Gastroesophageal sphincter (tissue), 3 donors: Measurements from ENCODE around the gene SSTR3.

ENCODE experiments used
- EP300 ChIP-seq: sonication (generic); formaldehyde crosslinking; IDR thresholded peaks from one replicate; pipeline ENCODE4 v1.6.1; 2017; ENCODE audit warnings: antibody characterized with exemption, mild to moderate bottlenecking
- POLR2A ChIP-seq, 2 donors: fragments of 450-650 bp; IDR thresholded peaks; one replicate each; pipeline ENCODE4 v1.6.1; 2017; ENCODE audit warnings: antibody characterized with exemption in 2 of 2, mild to moderate bottlenecking in 2 of 2, moderate library complexity in 1 of 2
- POLR2AphosphoS5 ChIP-seq: sonication (generic); formaldehyde crosslinking; IDR thresholded peaks from one replicate; pipeline ENCODE4 v1.6.1; 2017; ENCODE audit warnings: antibody characterized with exemption
- TF ChIP-seq, protein P1 (sequence below), 4 experiments: fragments of 200-600 bp in 2 of 4; fragments of 450-650 bp in 2 of 4; sonication (generic) in 1 of 4; IDR thresholded peaks; one replicate each; pipeline ENCODE4 v1.5.1; 2017 to 2019; ENCODE audit warnings: antibody characterized with exemption in 4 of 4, mild to moderate bottlenecking in 2 of 4, moderate library complexity in 2 of 4

DNA sequence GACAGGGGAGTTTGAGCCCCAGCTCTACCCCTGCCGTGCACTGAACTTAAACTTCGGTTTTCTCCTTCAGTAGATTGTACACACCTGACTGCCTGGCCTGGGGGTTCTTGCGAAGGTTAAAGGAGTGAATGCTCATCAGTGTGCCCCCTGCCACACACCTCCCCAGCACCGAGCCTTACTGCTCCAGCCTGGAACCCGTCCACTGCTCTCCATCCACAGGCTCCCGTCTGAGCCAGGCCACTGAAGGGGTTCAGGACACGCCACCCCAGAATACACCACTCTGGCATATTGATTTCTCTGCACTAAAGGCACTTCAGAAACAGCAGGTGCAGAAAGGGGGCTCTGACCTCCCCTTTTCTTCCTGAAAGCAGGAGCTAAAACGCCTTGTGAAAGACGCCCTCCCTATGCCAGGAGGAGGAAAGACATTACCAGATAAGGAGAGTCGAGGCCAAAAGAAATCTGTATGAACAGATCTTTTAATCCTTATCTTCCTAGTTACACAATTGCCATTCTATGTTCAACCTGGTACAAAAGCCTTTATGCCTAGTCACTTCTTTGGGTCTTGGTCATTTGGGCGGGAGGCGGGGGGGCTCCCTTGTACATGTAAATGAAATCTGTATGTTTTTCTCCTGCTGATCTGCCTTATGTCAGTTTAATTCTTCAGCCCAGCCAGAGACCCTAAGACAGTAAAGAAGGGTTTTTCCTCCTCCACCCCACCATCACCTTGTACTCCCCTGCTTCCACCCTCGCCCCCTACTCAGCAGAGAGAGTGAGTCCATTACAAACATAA is 1.9 kb upstream of the SSTR3 start:
- TF ChIP-seq, protein P1, sequence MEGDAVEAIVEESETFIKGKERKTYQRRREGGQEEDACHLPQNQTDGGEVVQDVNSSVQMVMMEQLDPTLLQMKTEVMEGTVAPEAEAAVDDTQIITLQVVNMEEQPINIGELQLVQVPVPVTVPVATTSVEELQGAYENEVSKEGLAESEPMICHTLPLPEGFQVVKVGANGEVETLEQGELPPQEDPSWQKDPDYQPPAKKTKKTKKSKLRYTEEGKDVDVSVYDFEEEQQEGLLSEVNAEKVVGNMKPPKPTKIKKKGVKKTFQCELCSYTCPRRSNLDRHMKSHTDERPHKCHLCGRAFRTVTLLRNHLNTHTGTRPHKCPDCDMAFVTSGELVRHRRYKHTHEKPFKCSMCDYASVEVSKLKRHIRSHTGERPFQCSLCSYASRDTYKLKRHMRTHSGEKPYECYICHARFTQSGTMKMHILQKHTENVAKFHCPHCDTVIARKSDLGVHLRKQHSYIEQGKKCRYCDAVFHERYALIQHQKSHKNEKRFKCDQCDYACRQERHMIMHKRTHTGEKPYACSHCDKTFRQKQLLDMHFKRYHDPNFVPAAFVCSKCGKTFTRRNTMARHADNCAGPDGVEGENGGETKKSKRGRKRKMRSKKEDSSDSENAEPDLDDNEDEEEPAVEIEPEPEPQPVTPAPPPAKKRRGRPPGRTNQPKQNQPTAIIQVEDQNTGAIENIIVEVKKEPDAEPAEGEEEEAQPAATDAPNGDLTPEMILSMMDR (IDR thresholded peaks at IDR 0.05): no peak
- TF ChIP-seq POLR2A (IDR thresholded peaks at IDR 0.05): no peak
- no peak for TF ChIP-seq POLR2AphosphoS5
- no peak for TF ChIP-seq EP300
